ENCODE measurements around the gene CRKL. TPM values are rescaled to one million over a fixed set of nuclear protein-coding genes. Genes with fewer than 3 reads are reported as not detected.

Gene CRKL
- total RNA-seq, 2 experiments from 2014 or later = 57.7 to 70.9 TPM

DNA sequence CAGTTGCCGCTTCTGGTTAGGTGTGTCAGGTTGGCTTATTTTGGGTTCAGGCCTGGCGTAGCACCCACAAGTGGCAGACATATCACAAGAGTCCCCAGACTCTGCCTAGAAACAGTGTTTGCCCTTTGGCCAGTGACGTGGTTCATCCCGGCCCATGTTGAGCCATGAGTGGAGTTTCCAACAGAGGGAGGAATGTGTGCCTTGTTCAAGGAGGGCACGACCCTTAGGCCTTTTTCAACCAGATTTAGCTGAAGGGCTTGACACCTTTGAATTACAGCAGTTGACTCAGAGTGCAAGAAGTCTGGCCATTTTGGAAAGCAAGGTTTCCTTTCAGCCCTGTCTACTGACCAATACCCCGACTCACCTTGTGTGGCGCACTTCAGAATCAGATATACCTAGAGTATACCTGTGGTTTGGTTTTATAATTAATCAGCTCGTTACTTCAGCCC, 34.7 kb downstream of the CRKL start:
- H3K4me2 ChIP-seq (ENCODE audit: low read length) = no peak overlapping the region
- H3K4me1 ChIP-seq (ENCODE audit: insufficient read depth, low read length, poor library complexity, severe bottlenecking) = no peaks in the 10 kb centered on the region
- no peak for TF ChIP-seq EZH2phosphoT487 (IDR thresholded peaks at IDR 0.05; ENCODE audit: borderline replicate concordance, low read depth, low read length)
- TF ChIP-seq CTCF (conservative IDR thresholded peaks at IDR 0.05; ENCODE audit: low read length) = no peak
- no peak overlapping the region for H2AFZ ChIP-seq (ENCODE audit: low read length)
- intact Hi-C loops (cut with micrococcal nuclease; ENCODE audit: unreplicated experiment) = no loop called here
- CTCF ChIA-PET (ENCODE audit: unreplicated experiment) = no interaction called here
- no peak overlapping the region for H3K4me3 ChIP-seq (ENCODE audit: low read depth, low read length, poor library complexity, severe bottlenecking)
- peaks cover 72% of the 10 kb centered on the region for H3K36me3 ChIP-seq (ENCODE audit: insufficient read depth, low read length)
- peaks cover 8% of the 10 kb centered on the region; the same call in 1 of the 2 replicates for H4K20me1 ChIP-seq (ENCODE audit: insufficient read depth, low read length)
- H3K9me2 ChIP-seq (ENCODE audit: insufficient read depth, low read length) = no peaks in the 10 kb centered on the region
- peaks cover 33% of the 10 kb centered on the region for H3K79me2 ChIP-seq (ENCODE audit: insufficient read depth, low read depth, low read length)
- no TSS peak for BruUV-seq (replicated peaks)
- no peak overlapping the region for H3K27ac ChIP-seq (ENCODE audit: low read depth, low read length, poor library complexity, severe bottlenecking)
- no peaks in the 10 kb centered on the region for H3K9me3 ChIP-seq (ENCODE audit: low read length)
- POLR2A ChIA-PET = no interaction called here
- no peak for DNase-seq (ENCODE audit: low spot score)

DNA sequence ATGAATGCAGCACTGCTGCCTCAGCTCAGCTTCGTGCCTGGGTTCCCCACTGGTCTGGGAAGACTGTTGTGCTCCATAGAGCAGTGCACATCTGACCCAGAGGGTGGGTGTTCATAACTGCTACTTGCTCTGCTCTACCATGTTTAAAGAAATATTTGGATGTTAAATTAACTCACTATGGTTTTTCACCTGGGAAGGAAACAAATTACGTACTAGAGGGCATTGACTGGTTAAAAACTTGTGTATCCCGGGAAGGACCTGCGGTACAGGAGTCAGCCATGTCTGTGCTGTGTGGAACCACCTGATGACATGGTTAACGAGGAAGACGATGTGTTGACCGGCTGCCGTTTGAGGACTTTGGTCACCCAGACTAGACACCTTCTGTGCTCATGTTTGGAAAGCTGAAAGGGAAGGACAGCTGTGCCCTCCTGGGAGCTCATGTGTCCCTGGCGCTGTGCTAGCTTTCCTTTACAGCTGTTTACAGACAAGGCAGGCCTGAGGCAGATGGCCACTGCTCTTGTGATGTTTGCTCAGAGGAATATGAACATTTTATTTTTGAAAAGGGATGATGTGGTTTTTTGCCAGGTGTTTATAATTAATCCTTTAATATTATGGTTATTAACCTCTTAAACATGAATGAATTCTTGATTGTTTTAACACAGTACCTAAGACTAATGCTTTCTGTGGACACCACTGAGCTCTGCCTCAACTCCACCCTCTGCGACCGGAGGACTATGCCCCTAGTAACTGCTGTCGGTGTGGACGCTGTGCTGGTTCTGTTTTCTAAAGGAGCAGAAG, 35.5 kb downstream of the CRKL start:
- intact Hi-C loops (cut with micrococcal nuclease; ENCODE audit: unreplicated experiment) = no loop called here
- TF ChIP-seq EZH2phosphoT487 (IDR thresholded peaks at IDR 0.05; ENCODE audit: borderline replicate concordance, low read depth, low read length) = no peak
- no peak for TF ChIP-seq CTCF (conservative IDR thresholded peaks at IDR 0.05; ENCODE audit: low read length)
- Histone ChIP-seq H3K27ac (ENCODE audit: low read depth, low read length, poor library complexity, severe bottlenecking) (no peak overlapping the region), H3K9me3 (ENCODE audit: low read length) (no peaks in the 10 kb centered on the region), H3K4me1 (ENCODE audit: insufficient read depth, low read length, poor library complexity, severe bottlenecking) (no peaks in the 10 kb centered on the region), H3K4me3 (ENCODE audit: low read depth, low read length, poor library complexity, severe bottlenecking) (no peak overlapping the region), H3K79me2 (ENCODE audit: insufficient read depth, low read depth, low read length) (peaks cover 25% of the 10 kb centered on the region), H3K36me3 (ENCODE audit: insufficient read depth, low read length) (peaks cover 68% of the 10 kb centered on the region), H3K4me2 (ENCODE audit: low read length) (no peak overlapping the region), H3K9me2 (ENCODE audit: insufficient read depth, low read length) (no peaks in the 10 kb centered on the region), H4K20me1 (ENCODE audit: insufficient read depth, low read length) (peaks cover 8% of the 10 kb centered on the region; the same call in 1 of the 2 replicates), H2AFZ (ENCODE audit: low read length) (no peak overlapping the region)
- DNase-seq (ENCODE audit: low spot score) = no peak
- no TSS peak for BruUV-seq (replicated peaks)
- CTCF ChIA-PET (ENCODE audit: unreplicated experiment) = no interaction called here
- POLR2A ChIA-PET = no interaction called here

DNA sequence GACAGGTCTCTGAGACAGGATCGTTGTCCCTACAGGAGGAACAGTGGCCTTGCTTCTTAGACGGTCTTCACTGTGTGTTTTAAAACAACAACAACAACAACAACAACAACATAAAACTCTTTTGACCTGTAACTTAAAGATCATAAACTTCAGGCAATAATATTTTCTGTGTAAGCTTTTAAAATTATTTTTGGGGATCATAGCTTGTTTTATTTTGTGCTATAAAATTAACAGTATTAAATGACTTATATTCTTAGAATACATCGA, 36.1 kb downstream of the CRKL start:
- no peak for TF ChIP-seq CTCF (conservative IDR thresholded peaks at IDR 0.05; ENCODE audit: low read length)
- TF ChIP-seq EZH2phosphoT487 (IDR thresholded peaks at IDR 0.05; ENCODE audit: borderline replicate concordance, low read depth, low read length) = no peak
- Histone ChIP-seq H3K27ac (ENCODE audit: low read depth, low read length, poor library complexity, severe bottlenecking) (no peak overlapping the region), H3K4me2 (ENCODE audit: low read length) (no peak overlapping the region), H3K79me2 (ENCODE audit: insufficient read depth, low read depth, low read length) (peaks cover 20% of the 10 kb centered on the region), H2AFZ (ENCODE audit: low read length) (no peak overlapping the region), H3K9me3 (ENCODE audit: low read length) (no peaks in the 10 kb centered on the region), H3K36me3 (ENCODE audit: insufficient read depth, low read length) (peaks cover 62% of the 10 kb centered on the region), H4K20me1 (ENCODE audit: insufficient read depth, low read length) (peaks cover 4% of the 10 kb centered on the region; the same call in 1 of the 2 replicates), H3K9me2 (ENCODE audit: insufficient read depth, low read length) (no peaks in the 10 kb centered on the region), H3K4me1 (ENCODE audit: insufficient read depth, low read length, poor library complexity, severe bottlenecking) (no peaks in the 10 kb centered on the region), H3K4me3 (ENCODE audit: low read depth, low read length, poor library complexity, severe bottlenecking) (no peak overlapping the region)
- DNase-seq (ENCODE audit: low spot score) = no peak
- POLR2A ChIA-PET = no interaction called here
- no TSS peak for BruUV-seq (replicated peaks)
- CTCF ChIA-PET (ENCODE audit: unreplicated experiment) = no interaction called here
- intact Hi-C loops (cut with micrococcal nuclease; ENCODE audit: unreplicated experiment) = no loop called here
